ENCODE results near the gene LAMTOR5. TPM values are rescaled to one million over a fixed set of nuclear protein-coding genes. Genes with fewer than 3 reads are reported as not detected.

LAMTOR5 gene
- total and polyA plus RNA-seq, 10 donors, result 49.6 to 340 (median 90.1) TPM

GRCh38 chr1:110430366-110430765 lies 22.9 kb upstream of the LAMTOR5 start:
- H3K4me3 ChIP-seq, result no peak overlapping the region
- no peak overlapping the region for H3K27ac ChIP-seq
- H3K36me3 ChIP-seq, result no peaks in the 10 kb centered on the region
- no peaks in the 10 kb centered on the region for H3K27me3 ChIP-seq (replicated peaks in 1 of 7)
- 54 to 72% (median 68%) methylated on average over 6 of the region's 6 CpGs for WGBS, 5 donors
- TF ChIP-seq, protein P1, sequence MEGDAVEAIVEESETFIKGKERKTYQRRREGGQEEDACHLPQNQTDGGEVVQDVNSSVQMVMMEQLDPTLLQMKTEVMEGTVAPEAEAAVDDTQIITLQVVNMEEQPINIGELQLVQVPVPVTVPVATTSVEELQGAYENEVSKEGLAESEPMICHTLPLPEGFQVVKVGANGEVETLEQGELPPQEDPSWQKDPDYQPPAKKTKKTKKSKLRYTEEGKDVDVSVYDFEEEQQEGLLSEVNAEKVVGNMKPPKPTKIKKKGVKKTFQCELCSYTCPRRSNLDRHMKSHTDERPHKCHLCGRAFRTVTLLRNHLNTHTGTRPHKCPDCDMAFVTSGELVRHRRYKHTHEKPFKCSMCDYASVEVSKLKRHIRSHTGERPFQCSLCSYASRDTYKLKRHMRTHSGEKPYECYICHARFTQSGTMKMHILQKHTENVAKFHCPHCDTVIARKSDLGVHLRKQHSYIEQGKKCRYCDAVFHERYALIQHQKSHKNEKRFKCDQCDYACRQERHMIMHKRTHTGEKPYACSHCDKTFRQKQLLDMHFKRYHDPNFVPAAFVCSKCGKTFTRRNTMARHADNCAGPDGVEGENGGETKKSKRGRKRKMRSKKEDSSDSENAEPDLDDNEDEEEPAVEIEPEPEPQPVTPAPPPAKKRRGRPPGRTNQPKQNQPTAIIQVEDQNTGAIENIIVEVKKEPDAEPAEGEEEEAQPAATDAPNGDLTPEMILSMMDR (IDR thresholded peaks at IDR 0.05 in 8 of 11, conservative IDR thresholded peaks at IDR 0.05 in 3 of 11), result no peak
- TF ChIP-seq POLR2AphosphoS5 (IDR thresholded peaks at IDR 0.05) (no peak), POLR2A (IDR thresholded peaks at IDR 0.05) (no peak)
- intact Hi-C loops (cut with DNase I; ENCODE audit: low total_unique reads), result no loop called here
- H3K4me1 ChIP-seq, result peaks cover 0 to 22% (median 8%) of the 10 kb centered on the region in 6 donors
- H3K9me3 ChIP-seq, result no peaks in the 10 kb centered on the region
- DNase-seq, result no peak

DNA sequence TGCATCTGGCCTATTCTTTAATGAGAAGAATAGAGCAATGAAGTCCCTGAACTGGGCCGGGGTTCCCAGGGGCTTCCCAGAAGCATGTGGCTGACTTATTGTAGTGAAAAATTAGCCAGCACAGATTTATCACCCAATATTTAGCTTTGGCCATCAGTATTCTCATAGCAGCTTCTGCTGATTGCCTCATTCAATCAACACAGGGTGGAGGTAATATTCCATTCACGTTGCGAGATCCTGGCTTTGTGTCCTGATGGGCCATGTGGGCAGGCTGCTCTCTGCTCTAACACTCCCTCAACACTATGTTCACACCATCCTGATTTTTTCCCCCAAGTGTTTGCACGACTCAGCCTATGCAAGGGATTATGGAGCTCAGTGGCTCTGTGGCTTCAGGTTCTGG lies 21.5 kb upstream of the LAMTOR5 start:
- Histone ChIP-seq H3K9me3 (no peaks in the 10 kb centered on the region), H3K36me3 (no peaks in the 10 kb centered on the region), H3K4me3 (no peak overlapping the region), H3K27ac (no peak overlapping the region), H3K4me1 (peaks cover 0 to 18% (median 8%) of the 10 kb centered on the region in 6 donors), H3K27me3 (replicated peaks in 1 of 7) (no peaks in the 10 kb centered on the region)
- 81 to 93% (median 88%) methylated on average over 4 of the region's 4 CpGs for WGBS, 5 donors
- TF ChIP-seq POLR2A (IDR thresholded peaks at IDR 0.05), result no peak
- TF ChIP-seq, protein P1 (IDR thresholded peaks at IDR 0.05 in 8 of 11, conservative IDR thresholded peaks at IDR 0.05 in 3 of 11), result no peak
- no peak for TF ChIP-seq POLR2AphosphoS5 (IDR thresholded peaks at IDR 0.05)
- DNase-seq, result no peak
- intact Hi-C loops (cut with DNase I; ENCODE audit: low total_unique reads), result no loop called here

GRCh38 chr1:110426854-110427253 lies 19.4 kb upstream of the LAMTOR5 start:
- 16 to 32% (median 18%) methylated on average over 4 of the region's 4 CpGs for WGBS, 5 donors
- peak in 2 of 3 donors; percentile 51 to 75 for TF ChIP-seq POLR2AphosphoS5 (IDR thresholded peaks at IDR 0.05)
- TF ChIP-seq, protein P1 (IDR thresholded peaks at IDR 0.05 in 8 of 11, conservative IDR thresholded peaks at IDR 0.05 in 3 of 11), result no peak
- H3K27ac ChIP-seq, result peak overlapping the region in 5 of 8 donors; percentile 20 to 50 (median 40)
- intact Hi-C loops (cut with DNase I; ENCODE audit: low total_unique reads), result no loop called here
- no peak overlapping the region for H3K4me3 ChIP-seq
- no peaks in the 10 kb centered on the region for H3K27me3 ChIP-seq (replicated peaks in 1 of 7)
- H3K4me1 ChIP-seq, result peaks cover 0 to 9% (median 4%) of the 10 kb centered on the region in 6 donors
- H3K9me3 ChIP-seq, result no peaks in the 10 kb centered on the region
- no peaks in the 10 kb centered on the region for H3K36me3 ChIP-seq
- DNase-seq, result peak; percentile 81

- intact Hi-C loops (cut with DNase I; ENCODE audit: low total_unique reads), result no loop called here
- Histone ChIP-seq H3K27me3 (replicated peaks in 1 of 7) (no peaks in the 10 kb centered on the region), H3K4me3 (no peak overlapping the region), H3K4me1 (peaks cover 0 to 9% (median 3%) of the 10 kb centered on the region in 6 donors), H3K9me3 (no peaks in the 10 kb centered on the region), H3K36me3 (no peaks in the 10 kb centered on the region), H3K27ac (no peak overlapping the region)
- no peak for DNase-seq
- no peak for TF ChIP-seq POLR2A (IDR thresholded peaks at IDR 0.05)
- 69 to 84% (median 76%) methylated on average over 9 of the region's 9 CpGs for WGBS, 5 donors
These were observed 18.2 kb upstream of the LAMTOR5 start for GRCh38 chr1:110425612-110426152.
